RWPE2 (cell line): Measurements from ENCODE around the gene OSBPL10.

Source experiments
- ATAC-seq: fragments of 200-7000 bp; cut with Tn5 transposase; 3 replicates; pipeline ENCODE4 v1.9.1; 2021; ENCODE audit warnings: low read depth
- DNase-seq: peaks from one replicate; pipeline ENCODE4 v3.0.0-alpha.2; 2020; ENCODE audit warnings: low spot score
- H3K27ac ChIP-seq: fragments of 450-650 bp; 2 replicates; pipeline ENCODE4 v1.5.1; 2017; ENCODE audit warnings: mild to moderate bottlenecking; ENCODE audit not compliant: poor library complexity, severe bottlenecking
- H3K27me3 ChIP-seq: fragments of 250-450 bp; sonication (Bioruptor Pico); 2 replicates; pipeline ENCODE4 v1.5.1; 2021; ENCODE audit warnings: mild to moderate bottlenecking, moderate library complexity; ENCODE audit not compliant: insufficient read depth, poor library complexity, severe bottlenecking
- H3K36me3 ChIP-seq: fragments of 250-450 bp; sonication (Bioruptor Pico); 2 replicates; pipeline ENCODE4 v1.5.1; 2020; ENCODE audit warnings: low read depth, mild to moderate bottlenecking, moderate library complexity
- H3K4me1 ChIP-seq: fragments of 250-450 bp; sonication (Bioruptor Pico); 2 replicates; pipeline ENCODE4 v1.5.1; 2021; ENCODE audit warnings: mild to moderate bottlenecking, moderate library complexity; ENCODE audit not compliant: insufficient read depth, poor library complexity, severe bottlenecking
- H3K4me3 ChIP-seq: fragments of 250-450 bp; sonication (Bioruptor Pico); 2 replicates; pipeline ENCODE4 v1.5.1; 2021; ENCODE audit warnings: mild to moderate bottlenecking, moderate library complexity; ENCODE audit not compliant: severe bottlenecking
- H3K9me3 ChIP-seq: fragments of 250-450 bp; sonication (Bioruptor Pico); 2 replicates; pipeline ENCODE4 v1.5.1; 2021; ENCODE audit warnings: mild to moderate bottlenecking, moderate library complexity; ENCODE audit not compliant: severe bottlenecking
- TF ChIP-seq, protein P1 (sequence below): fragments of 450-650 bp; IDR thresholded peaks from one replicate; pipeline ENCODE4 v1.5.1; 2017; ENCODE audit warnings: mild to moderate bottlenecking, moderate library complexity; ENCODE audit not compliant: poor library complexity, severe bottlenecking

OSBPL10 gene

DNA sequence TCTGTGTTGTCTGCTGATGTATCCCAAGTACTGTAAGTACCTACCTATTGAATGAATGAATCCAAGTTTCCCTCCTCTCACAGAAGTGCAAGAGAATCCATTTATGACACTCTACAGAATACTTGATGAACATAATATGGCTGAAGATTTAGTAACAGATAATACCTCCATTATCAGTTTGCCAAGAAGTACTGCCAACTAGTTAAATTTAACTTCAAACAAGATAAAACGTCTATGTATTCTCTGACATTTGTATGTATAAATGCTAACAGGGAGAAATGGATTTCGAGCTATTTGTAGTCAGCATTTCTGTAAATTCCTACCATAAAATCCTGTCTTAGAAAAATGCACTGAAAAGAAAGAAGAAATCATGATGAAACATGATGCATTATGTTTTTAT is 230.7 kb downstream of the OSBPL10 start:
- DNase-seq, result no peak
- Histone ChIP-seq H3K36me3 (peaks cover 20% of the 10 kb centered on the region), H3K9me3 (no peaks in the 10 kb centered on the region), H3K4me1 (no peaks in the 10 kb centered on the region), H3K27ac (no peak overlapping the region), H3K4me3 (no peak overlapping the region), H3K27me3 (no peaks in the 10 kb centered on the region)
- no peak for ATAC-seq
- TF ChIP-seq, protein P1, sequence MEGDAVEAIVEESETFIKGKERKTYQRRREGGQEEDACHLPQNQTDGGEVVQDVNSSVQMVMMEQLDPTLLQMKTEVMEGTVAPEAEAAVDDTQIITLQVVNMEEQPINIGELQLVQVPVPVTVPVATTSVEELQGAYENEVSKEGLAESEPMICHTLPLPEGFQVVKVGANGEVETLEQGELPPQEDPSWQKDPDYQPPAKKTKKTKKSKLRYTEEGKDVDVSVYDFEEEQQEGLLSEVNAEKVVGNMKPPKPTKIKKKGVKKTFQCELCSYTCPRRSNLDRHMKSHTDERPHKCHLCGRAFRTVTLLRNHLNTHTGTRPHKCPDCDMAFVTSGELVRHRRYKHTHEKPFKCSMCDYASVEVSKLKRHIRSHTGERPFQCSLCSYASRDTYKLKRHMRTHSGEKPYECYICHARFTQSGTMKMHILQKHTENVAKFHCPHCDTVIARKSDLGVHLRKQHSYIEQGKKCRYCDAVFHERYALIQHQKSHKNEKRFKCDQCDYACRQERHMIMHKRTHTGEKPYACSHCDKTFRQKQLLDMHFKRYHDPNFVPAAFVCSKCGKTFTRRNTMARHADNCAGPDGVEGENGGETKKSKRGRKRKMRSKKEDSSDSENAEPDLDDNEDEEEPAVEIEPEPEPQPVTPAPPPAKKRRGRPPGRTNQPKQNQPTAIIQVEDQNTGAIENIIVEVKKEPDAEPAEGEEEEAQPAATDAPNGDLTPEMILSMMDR, result no peak

DNA sequence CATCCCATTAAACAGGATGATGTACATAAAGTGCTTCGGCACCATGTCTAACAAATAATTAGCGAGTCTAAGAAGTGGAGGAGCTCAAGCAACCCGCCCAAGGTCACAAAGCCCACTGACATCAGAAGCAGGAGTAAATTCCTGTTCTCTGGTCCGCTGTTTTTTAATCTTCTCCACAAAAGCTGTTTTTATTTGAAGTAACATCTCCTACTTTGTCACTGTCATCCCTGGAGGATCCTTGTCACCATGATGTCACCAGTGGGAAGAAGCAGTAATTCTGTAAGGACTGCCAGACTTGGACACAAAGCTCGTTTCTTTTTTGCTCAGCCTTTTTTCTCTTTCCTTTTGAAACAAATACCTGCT is 232.1 kb downstream of the OSBPL10 start:
- Histone ChIP-seq H3K4me3 (no peak overlapping the region), H3K9me3 (no peaks in the 10 kb centered on the region), H3K27me3 (no peaks in the 10 kb centered on the region), H3K36me3 (peaks cover 25% of the 10 kb centered on the region), H3K4me1 (no peaks in the 10 kb centered on the region), H3K27ac (no peak overlapping the region)
- TF ChIP-seq, protein P1, result no peak
- DNase-seq (no peak), ATAC-seq (no peak)

DNA sequence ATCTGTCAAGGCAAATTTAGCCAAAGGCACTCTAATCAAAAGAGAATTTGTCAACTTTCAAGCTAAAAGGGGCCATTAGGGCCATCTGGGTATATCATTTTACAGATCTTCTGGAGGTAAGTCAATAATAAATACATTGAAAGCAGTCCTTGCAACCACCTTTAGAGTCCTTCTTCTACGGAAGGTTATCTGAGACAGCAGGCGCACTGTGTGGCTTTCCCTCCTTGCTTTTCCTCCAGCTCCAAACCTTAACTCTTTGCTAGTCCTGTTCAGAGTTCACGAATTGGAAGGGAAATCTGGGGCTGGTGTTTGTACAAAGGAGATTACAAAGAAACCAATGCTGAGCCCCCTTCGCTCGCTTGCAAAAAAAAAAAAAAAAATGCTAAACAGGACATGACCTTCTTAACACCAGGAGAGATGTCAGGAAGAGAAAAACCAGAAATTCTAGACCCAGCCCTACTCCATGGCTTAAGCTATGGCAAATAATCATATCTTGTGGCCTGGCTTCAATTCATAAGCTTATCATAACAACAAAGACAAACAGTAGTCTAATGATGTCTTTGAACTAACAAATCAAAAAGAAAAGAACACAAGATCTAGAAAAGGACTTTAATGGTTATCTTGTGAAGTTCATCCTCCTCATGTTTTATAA is 232.7 kb downstream of the OSBPL10 start:
- H3K4me3 ChIP-seq, result no peak overlapping the region
- H3K4me1 ChIP-seq, result no peaks in the 10 kb centered on the region
- no peaks in the 10 kb centered on the region for H3K27me3 ChIP-seq
- H3K27ac ChIP-seq, result no peak overlapping the region
- ATAC-seq (no peak), DNase-seq (no peak)
- TF ChIP-seq, protein P1, result no peak
- H3K9me3 ChIP-seq, result no peaks in the 10 kb centered on the region
- H3K36me3 ChIP-seq, result peaks cover 25% of the 10 kb centered on the region

DNA sequence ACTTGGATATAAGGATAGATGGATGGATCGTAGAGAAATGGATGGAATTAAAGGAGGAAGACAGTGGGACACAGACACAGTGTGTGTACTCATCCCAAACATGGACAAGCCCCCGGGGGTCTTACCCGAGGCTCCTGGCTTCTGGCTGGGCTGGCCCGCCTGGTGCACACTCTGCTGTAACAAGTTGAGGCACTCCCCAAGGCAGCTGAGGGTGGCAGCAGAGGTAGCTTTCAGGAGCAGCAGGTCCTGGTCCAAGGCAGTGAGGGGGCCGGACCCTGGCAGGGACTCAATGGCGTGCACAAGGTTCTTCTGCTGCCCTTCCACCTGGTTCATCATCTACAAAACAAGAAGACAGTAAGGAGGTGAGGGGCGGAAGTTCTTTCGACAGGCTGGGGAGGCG is 233.3 kb downstream of the OSBPL10 start:
- Histone ChIP-seq H3K9me3 (no peaks in the 10 kb centered on the region), H3K27ac (no peak overlapping the region), H3K4me3 (no peak overlapping the region), H3K36me3 (peaks cover 25% of the 10 kb centered on the region), H3K4me1 (no peaks in the 10 kb centered on the region), H3K27me3 (no peaks in the 10 kb centered on the region)
- DNase-seq, result no peak
- TF ChIP-seq, protein P1, result no peak
- no peak for ATAC-seq

DNA sequence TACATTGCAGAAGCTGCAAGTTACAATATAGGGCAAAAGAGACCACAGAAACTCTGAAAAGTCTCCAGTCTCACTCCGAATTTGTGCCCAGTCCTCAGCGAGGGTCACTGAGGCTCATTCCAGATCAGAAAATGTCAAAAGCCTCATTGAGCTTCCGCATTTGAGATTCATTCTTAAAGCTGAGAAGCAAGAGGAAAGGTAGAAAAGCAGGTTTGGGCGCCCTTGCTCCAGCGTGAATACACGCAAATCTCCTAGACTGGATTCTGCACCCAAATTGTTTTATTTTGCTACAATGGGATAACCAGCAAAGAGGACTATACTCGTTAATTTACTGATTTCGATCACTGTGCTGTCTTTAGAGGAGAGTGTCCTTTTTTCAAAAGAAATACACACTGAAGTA is 236.1 kb downstream of the OSBPL10 start:
- no peak overlapping the region for H3K27ac ChIP-seq
- H3K9me3 ChIP-seq, result no peaks in the 10 kb centered on the region
- H3K4me1 ChIP-seq, result no peaks in the 10 kb centered on the region
- no peak for ATAC-seq
- no peak for DNase-seq
- no peak overlapping the region for H3K4me3 ChIP-seq
- H3K27me3 ChIP-seq, result no peaks in the 10 kb centered on the region
- peaks cover 25% of the 10 kb centered on the region for H3K36me3 ChIP-seq
- TF ChIP-seq, protein P1, result no peak
